GM18951 (cell line): ENCODE data around the gene KLHDC9.

Experiments used
- POLR2A ChIP-seq: IDR thresholded peaks from 4 replicates; pipeline ENCODE4 v1.6.1; 2011; ENCODE audit warnings: mild to moderate bottlenecking; ENCODE audit not compliant: insufficient read length, insufficient read depth; ENCODE audit errors: extremely low read depth
- in situ Hi-C: fragments of 300-500 bp; cut with MboI; formaldehyde crosslinking; loops from one replicate; pipeline ENCODE4 v1.12.0; 2022; ENCODE audit warnings: low sequenced_read_pairs, mixed read lengths, inconsistent platforms; ENCODE audit not compliant: unreplicated experiment

KLHDC9 gene

GRCh38 chr1:161145832-161146231 is 47.7 kb downstream of the KLHDC9 start:
- in situ Hi-C loops, result no loop called here
- TF ChIP-seq POLR2A, result no peak
